Gastroesophageal sphincter (tissue), 3 donors: ENCODE results near the gene CBR3.

Source experiments
- CTCF ChIP-seq, 4 experiments: fragments of 200-600 bp in 2 of 4; fragments of 450-650 bp in 2 of 4; sonication (generic) in 1 of 4; IDR thresholded peaks; one replicate each; pipeline ENCODE4 v1.5.1; 2017 to 2019; ENCODE audit warnings: antibody characterized with exemption in 4 of 4, mild to moderate bottlenecking in 2 of 4, moderate library complexity in 2 of 4
- POLR2AphosphoS5 ChIP-seq: sonication (generic); formaldehyde crosslinking; IDR thresholded peaks from one replicate; pipeline ENCODE4 v1.6.1; 2017; ENCODE audit warnings: antibody characterized with exemption

GRCh38 chr21:36163750-36164741, 29.2 kb downstream of the CBR3 start:
- TF ChIP-seq CTCF (IDR thresholded peaks at IDR 0.05) (no peak), POLR2AphosphoS5 (no peak)
